HepG2 (cell line): ENCODE results near the gene UPK1A. TPM values are rescaled to one million over a fixed set of nuclear protein-coding genes. Genes with fewer than 3 reads are reported as not detected.

ENCODE experiments used
- ADNP ChIP-seq: sonication (generic); formaldehyde crosslinking; IDR thresholded peaks from 2 replicates; pipeline ENCODE4 v1.4.0; 2020; ENCODE audit warnings: missing genetic modification reagents
- AKNA ChIP-seq: sonication (generic); formaldehyde crosslinking; IDR thresholded peaks from 2 replicates; pipeline ENCODE4 v1.4.0; 2020; ENCODE audit warnings: missing genetic modification reagents, borderline replicate concordance
- FLYWCH1 ChIP-seq: sonication (generic); formaldehyde crosslinking; IDR thresholded peaks from 2 replicates; pipeline ENCODE4 v1.8.1; 2023; ENCODE audit warnings: mild to moderate bottlenecking, missing genetic modification reagents
- GABPB1 ChIP-seq: IDR thresholded peaks from 2 replicates; pipeline ENCODE4 v1.6.1; 2016; ENCODE audit warnings: mild to moderate bottlenecking, missing genetic modification reagents, moderate library complexity, missing compliant biosample characterization
- KLF12 ChIP-seq: sonication (generic); formaldehyde crosslinking; IDR thresholded peaks from 2 replicates; pipeline ENCODE4 v1.4.0; 2020; ENCODE audit warnings: missing genetic modification reagents, borderline replicate concordance
- RFX5 ChIP-seq: IDR thresholded peaks from 2 replicates; pipeline ENCODE4 v1.6.1; 2011; ENCODE audit warnings: low read depth, low read length, improper control_type of control experiment
- SATB2 ChIP-seq: sonication (generic); formaldehyde crosslinking; IDR thresholded peaks from 2 replicates; pipeline ENCODE4 v1.5.0; 2020; ENCODE audit warnings: missing genetic modification reagents
- SIN3A ChIP-seq: IDR thresholded peaks from 2 replicates; pipeline ENCODE4 v1.6.1; 2011; ENCODE audit warnings: low read depth, mild to moderate bottlenecking, control low read depth, low read length, borderline replicate concordance
- TEAD2 ChIP-seq: sonication (generic); formaldehyde crosslinking; IDR thresholded peaks from 2 replicates; pipeline ENCODE4 v1.9.0; 2021; ENCODE audit warnings: missing genetic modification reagents
- TP53 ChIP-seq: sonication (generic); formaldehyde crosslinking; conservative IDR thresholded peaks from 2 replicates; pipeline ENCODE4 v1.4.0; 2020; ENCODE audit warnings: missing genetic modification reagents
- U2AF2 ChIP-seq: fragments of 200-400 bp; formaldehyde crosslinking; IDR thresholded peaks from 2 replicates; pipeline ENCODE4 v1.6.1; 2017; ENCODE audit warnings: low read depth, mild to moderate bottlenecking, low read length
- ZFP36 ChIP-seq: fragments of 150-350 bp; IDR thresholded peaks from 2 replicates; pipeline ENCODE4 v1.6.1; 2018; ENCODE audit warnings: borderline replicate concordance, low read length, low read depth; ENCODE audit not compliant: partially characterized antibody
- ZFYVE20 ChIP-seq: sonication (generic); formaldehyde crosslinking; IDR thresholded peaks from 2 replicates; pipeline ENCODE4 v1.8.0; 2023; ENCODE audit warnings: low read depth, mild to moderate bottlenecking, moderate library complexity, missing genetic modification reagents, borderline replicate concordance
- ZNF20 ChIP-seq: sonication (generic); formaldehyde crosslinking; IDR thresholded peaks from 2 replicates; pipeline ENCODE4 v1.4.0; 2020; ENCODE audit warnings: mild to moderate bottlenecking, moderate library complexity, missing genetic modification reagents
- ZNF3 ChIP-seq: IDR thresholded peaks from 2 replicates; pipeline ENCODE4 v1.7.0; 2017; ENCODE audit warnings: inconsistent platforms
- ZNF30 ChIP-seq: sonication (generic); formaldehyde crosslinking; IDR thresholded peaks from 2 replicates; pipeline ENCODE4 v1.5.0; 2020; ENCODE audit warnings: mild to moderate bottlenecking, missing genetic modification reagents
- ZNF598 ChIP-seq: sonication (generic); formaldehyde crosslinking; IDR thresholded peaks from 2 replicates; pipeline ENCODE4 v1.5.1; 2020; ENCODE audit warnings: mild to moderate bottlenecking, missing genetic modification reagents, borderline replicate concordance
- ZNF619 ChIP-seq: sonication (generic); formaldehyde crosslinking; IDR thresholded peaks from 2 replicates; pipeline ENCODE4 v1.4.0; 2020; ENCODE audit warnings: mild to moderate bottlenecking, missing genetic modification reagents
- polyA plus RNA-seq, 8 experiments: library from polyadenylated mRNA; depleted of rRNA in 3 of 8; stranded (reverse) in 7 of 8; unstranded in 1 of 8; fragments of >200 nt; fragmentation: Illumina TruSeq in 4 of 8; extraction: Trizol in 4 of 8; gene quantifications; 2 replicates each; pipeline versions ENCODE4 v1.2.1 to v1.2.3, GENCODE V29; 2011 to 2016; ENCODE audit warnings: low read depth in 4 of 8, missing spikeins in 1 of 8, mixed read lengths in 1 of 8; ENCODE audit not compliant: insufficient read depth in 1 of 8
- total RNA-seq, 5 experiments: library from RNA; depleted of rRNA; stranded (reverse); fragments of >200 nt; fragmentation: Illumina TruSeq; extraction: Trizol; gene quantifications; 2 replicates each; pipeline ENCODE4 v1.2.3, GENCODE V29; 2016; ENCODE audit warnings: low read depth in 1 of 5
- TF ChIP-seq, protein P1 (sequence below): sonication (generic); formaldehyde crosslinking; IDR thresholded peaks from 2 replicates; pipeline ENCODE4 v1.5.0; 2020; ENCODE audit warnings: missing genetic modification reagents, mild to moderate bottlenecking, borderline replicate concordance
- TF ChIP-seq, protein P2 (sequence below): sonication (generic); formaldehyde crosslinking; IDR thresholded peaks from 2 replicates; pipeline ENCODE4 v1.5.1; 2020; ENCODE audit warnings: missing genetic modification reagents, mild to moderate bottlenecking, borderline replicate concordance
- TF ChIP-seq, protein P3 (sequence below): sonication (generic); formaldehyde crosslinking; IDR thresholded peaks from 2 replicates; pipeline ENCODE4 v1.5.1; 2020; ENCODE audit warnings: missing genetic modification reagents, mild to moderate bottlenecking, borderline replicate concordance

Gene UPK1A
- total and polyA plus RNA-seq, 2 of the 13 experiments (the other 11 are each of a cell fraction or from before 2014, with no cell fraction given) = 2.9 TPM; not detected in 1

GRCh38 chr19:35673121-35673804, 6.9 kb downstream of the UPK1A start (continued):
- TF ChIP-seq, protein P1, sequence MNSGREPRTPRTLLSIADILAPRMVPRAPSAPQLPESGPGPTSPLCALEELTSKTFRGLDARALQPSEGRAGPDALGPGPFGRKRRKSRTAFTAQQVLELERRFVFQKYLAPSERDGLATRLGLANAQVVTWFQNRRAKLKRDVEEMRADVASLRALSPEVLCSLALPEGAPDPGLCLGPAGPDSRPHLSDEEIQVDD (CRISPR knock-in tag) = no peak
- TF ChIP-seq U2AF2 (no peak), ZNF619 (no peak), SATB2 (CRISPR knock-in tag) (no peak), ZNF3 (CRISPR knock-in tag) (no peak), ZFP36 (no peak), GABPB1 (peak; percentile 49; the same call in 1 of the 2 replicates), ZNF598 (CRISPR knock-in tag) (peak; percentile 33; the same call in 1 of the 2 replicates), TP53 (CRISPR knock-in tag) (no peak), FLYWCH1 (CRISPR knock-in tag) (no peak), ZNF30 (CRISPR knock-in tag) (no peak), ZFYVE20 (CRISPR knock-in tag) (no peak), TEAD2 (CRISPR knock-in tag) (no peak), AKNA (CRISPR knock-in tag) (no peak), SIN3A (peak; percentile 36; the same call in 1 of the 2 replicates), ZNF20 (CRISPR knock-in tag) (no peak), KLF12 (CRISPR knock-in tag) (no peak), ADNP (CRISPR knock-in tag) (no peak), RFX5 (no peak)
- TF ChIP-seq, protein P2, sequence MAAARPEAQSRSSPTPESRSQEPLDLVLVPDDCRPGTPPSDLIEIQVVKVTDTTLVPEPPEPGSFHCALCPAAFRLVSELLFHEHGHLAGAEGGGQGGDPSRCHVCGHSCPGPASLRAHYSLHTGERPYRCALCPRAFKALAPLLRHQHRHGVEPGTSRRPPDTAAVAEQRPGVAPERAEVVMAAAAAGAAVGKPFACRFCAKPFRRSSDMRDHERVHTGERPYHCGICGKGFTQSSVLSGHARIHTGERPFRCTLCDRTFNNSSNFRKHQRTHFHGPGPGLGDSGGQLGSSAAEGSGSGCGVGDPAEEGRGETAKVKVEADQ (CRISPR knock-in tag) = no peak
- TF ChIP-seq, protein P3, sequence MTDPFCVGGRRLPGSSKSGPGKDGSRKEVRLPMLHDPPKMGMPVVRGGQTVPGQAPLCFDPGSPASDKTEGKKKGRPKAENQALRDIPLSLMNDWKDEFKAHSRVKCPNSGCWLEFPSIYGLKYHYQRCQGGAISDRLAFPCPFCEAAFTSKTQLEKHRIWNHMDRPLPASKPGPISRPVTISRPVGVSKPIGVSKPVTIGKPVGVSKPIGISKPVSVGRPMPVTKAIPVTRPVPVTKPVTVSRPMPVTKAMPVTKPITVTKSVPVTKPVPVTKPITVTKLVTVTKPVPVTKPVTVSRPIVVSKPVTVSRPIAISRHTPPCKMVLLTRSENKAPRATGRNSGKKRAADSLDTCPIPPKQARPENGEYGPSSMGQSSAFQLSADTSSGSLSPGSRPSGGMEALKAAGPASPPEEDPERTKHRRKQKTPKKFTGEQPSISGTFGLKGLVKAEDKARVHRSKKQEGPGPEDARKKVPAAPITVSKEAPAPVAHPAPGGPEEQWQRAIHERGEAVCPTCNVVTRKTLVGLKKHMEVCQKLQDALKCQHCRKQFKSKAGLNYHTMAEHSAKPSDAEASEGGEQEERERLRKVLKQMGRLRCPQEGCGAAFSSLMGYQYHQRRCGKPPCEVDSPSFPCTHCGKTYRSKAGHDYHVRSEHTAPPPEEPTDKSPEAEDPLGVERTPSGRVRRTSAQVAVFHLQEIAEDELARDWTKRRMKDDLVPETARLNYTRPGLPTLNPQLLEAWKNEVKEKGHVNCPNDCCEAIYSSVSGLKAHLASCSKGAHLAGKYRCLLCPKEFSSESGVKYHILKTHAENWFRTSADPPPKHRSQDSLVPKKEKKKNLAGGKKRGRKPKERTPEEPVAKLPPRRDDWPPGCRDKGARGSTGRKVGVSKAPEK (CRISPR knock-in tag) = no peak
